22Rv1 (cell line): ENCODE data around the gene ANK3.

Experiments
- ZFX ChIP-seq: fragments of 450-650 bp; IDR thresholded peaks from 2 replicates; pipeline ENCODE4 v1.6.1; 2017; ENCODE audit warnings: antibody characterized with exemption, borderline replicate concordance
- TF ChIP-seq, protein P1 (sequence below): fragments of 450-650 bp; IDR thresholded peaks from 2 replicates; pipeline ENCODE4 v1.5.1; 2017; ENCODE audit warnings: mild to moderate bottlenecking

DNA sequence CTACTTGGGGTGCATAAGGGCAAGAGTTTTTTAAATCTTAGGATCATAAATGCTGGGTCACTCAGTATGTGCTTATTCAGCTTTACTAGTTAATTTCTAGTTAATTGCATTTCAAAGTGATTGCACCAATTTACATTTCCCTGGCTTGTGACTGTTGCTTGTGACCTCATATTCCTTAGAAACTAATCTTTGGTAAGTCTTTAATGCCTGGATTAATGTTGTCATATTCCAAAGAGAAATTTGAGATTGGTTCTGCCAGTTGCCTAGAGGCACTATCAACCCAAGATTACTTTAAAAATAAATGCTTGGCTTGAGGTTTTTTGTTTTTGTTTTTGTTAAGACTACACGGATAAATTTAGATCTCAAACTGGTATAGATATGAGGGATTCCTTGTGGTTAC lies 103.1 kb downstream of the ANK3 start:
- TF ChIP-seq, protein P1, sequence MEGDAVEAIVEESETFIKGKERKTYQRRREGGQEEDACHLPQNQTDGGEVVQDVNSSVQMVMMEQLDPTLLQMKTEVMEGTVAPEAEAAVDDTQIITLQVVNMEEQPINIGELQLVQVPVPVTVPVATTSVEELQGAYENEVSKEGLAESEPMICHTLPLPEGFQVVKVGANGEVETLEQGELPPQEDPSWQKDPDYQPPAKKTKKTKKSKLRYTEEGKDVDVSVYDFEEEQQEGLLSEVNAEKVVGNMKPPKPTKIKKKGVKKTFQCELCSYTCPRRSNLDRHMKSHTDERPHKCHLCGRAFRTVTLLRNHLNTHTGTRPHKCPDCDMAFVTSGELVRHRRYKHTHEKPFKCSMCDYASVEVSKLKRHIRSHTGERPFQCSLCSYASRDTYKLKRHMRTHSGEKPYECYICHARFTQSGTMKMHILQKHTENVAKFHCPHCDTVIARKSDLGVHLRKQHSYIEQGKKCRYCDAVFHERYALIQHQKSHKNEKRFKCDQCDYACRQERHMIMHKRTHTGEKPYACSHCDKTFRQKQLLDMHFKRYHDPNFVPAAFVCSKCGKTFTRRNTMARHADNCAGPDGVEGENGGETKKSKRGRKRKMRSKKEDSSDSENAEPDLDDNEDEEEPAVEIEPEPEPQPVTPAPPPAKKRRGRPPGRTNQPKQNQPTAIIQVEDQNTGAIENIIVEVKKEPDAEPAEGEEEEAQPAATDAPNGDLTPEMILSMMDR, result no peak
- TF ChIP-seq ZFX, result no peak
